ENCODE measurements around the gene C12orf42. TPM values are rescaled to one million over a fixed set of nuclear protein-coding genes. Genes with fewer than 3 reads are reported as not detected.

The C12orf42 gene
- total RNA-seq, 1 donor from 2014 or later = not detected

- Mint-ChIP-seq H3K27ac (ENCODE audit: unreplicated experiment) (no peak overlapping the region), H3K4me1 (ENCODE audit: unreplicated experiment) (no peaks in the 10 kb centered on the region), H3K9me3 (ENCODE audit: unreplicated experiment) (peaks cover 1% of the 10 kb centered on the region), H3K36me3 (ENCODE audit: unreplicated experiment) (no peaks in the 10 kb centered on the region), H3K27me3 (ENCODE audit: unreplicated experiment) (no peaks in the 10 kb centered on the region), H3K4me3 (ENCODE audit: unreplicated experiment) (no peak overlapping the region)
- TF ChIP-seq, protein P1, sequence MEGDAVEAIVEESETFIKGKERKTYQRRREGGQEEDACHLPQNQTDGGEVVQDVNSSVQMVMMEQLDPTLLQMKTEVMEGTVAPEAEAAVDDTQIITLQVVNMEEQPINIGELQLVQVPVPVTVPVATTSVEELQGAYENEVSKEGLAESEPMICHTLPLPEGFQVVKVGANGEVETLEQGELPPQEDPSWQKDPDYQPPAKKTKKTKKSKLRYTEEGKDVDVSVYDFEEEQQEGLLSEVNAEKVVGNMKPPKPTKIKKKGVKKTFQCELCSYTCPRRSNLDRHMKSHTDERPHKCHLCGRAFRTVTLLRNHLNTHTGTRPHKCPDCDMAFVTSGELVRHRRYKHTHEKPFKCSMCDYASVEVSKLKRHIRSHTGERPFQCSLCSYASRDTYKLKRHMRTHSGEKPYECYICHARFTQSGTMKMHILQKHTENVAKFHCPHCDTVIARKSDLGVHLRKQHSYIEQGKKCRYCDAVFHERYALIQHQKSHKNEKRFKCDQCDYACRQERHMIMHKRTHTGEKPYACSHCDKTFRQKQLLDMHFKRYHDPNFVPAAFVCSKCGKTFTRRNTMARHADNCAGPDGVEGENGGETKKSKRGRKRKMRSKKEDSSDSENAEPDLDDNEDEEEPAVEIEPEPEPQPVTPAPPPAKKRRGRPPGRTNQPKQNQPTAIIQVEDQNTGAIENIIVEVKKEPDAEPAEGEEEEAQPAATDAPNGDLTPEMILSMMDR (IDR thresholded peaks at IDR 0.05) = no peak
- DNase-seq (ENCODE audit: extremely low spot score, unreplicated experiment) = no peak
Measured at GRCh38 chr12:103268831-103269514, 226.8 kb downstream of the C12orf42 start.

DNA sequence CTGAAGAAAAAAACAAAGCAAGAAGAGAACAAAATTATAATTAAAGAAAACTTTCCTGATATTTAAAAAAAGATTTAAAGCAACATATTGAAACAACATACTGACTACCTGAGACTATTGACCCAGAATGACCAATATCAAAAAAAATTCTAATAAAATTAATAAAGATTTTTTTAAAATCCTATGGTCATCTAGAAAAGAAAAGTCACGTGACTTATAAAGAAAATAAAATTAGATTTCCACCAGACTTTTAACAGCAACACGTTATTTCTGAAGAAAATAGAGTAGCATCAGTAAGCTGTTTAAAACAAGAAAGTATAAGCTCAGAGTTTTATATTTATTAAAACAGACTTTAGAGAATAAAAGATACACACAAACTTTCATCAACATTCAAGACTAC, 238.0 kb downstream of the C12orf42 start:
- H3K27me3 Mint-ChIP-seq (ENCODE audit: unreplicated experiment) = no peaks in the 10 kb centered on the region
- H3K9me3 Mint-ChIP-seq (ENCODE audit: unreplicated experiment) = peaks cover 13% of the 10 kb centered on the region
- no peaks in the 10 kb centered on the region for H3K36me3 Mint-ChIP-seq (ENCODE audit: unreplicated experiment)
- no peaks in the 10 kb centered on the region for H3K4me1 Mint-ChIP-seq (ENCODE audit: unreplicated experiment)
- no peak for DNase-seq (ENCODE audit: extremely low spot score, unreplicated experiment)
- TF ChIP-seq, protein P1 (IDR thresholded peaks at IDR 0.05) = no peak
- no peak overlapping the region for H3K4me3 Mint-ChIP-seq (ENCODE audit: unreplicated experiment)
- no peak overlapping the region for H3K27ac Mint-ChIP-seq (ENCODE audit: unreplicated experiment)

Other genes with a start within 250 kb of the C12orf42 start
- not detected in 2 replicates for gene STAB2, start 91.3 kb upstream of the C12orf42 start, total RNA-seq